NCI-H1930 (cell line): ENCODE results near the gene PLCD4.
A peak's percentile ranks its signal among the peaks of the same experiment; 100 is the strongest.

ENCODE experiments used
- DNase-seq, 2 experiments: peaks; one replicate each; lab custom pipeline; 2025; lab: John Stamatoyannopoulos, UW

The PLCD4 gene

GRCh38 chr2:218607436-218608115 is at the start of gene PLCD4:
PLCD4 (plus strand) TSS chr2:218607899; CDS start chr2:218615740, 7,841 bp downstream.
- DNase-seq = no peak

GRCh38 chr2:218557941-218558340 is 49.8 kb upstream of the PLCD4 start:
- DNase-seq = no peak

GRCh38 chr2:218558986-218559385 is 48.7 kb upstream of the PLCD4 start:
- DNase-seq = no peak

- DNase-seq = no peak
Observed at GRCh38 chr2:218564056-218564455, 43.6 kb upstream of the PLCD4 start.

GRCh38 chr2:218566296-218566695 is 41.4 kb upstream of the PLCD4 start:
- no peak for DNase-seq

GRCh38 chr2:218567797-218568189 is 39.9 kb upstream of the PLCD4 start:
- no peak for DNase-seq

GRCh38 chr2:218568190-218569037 is 39.3 kb upstream of the PLCD4 start, which contains the start of the genes CNOT9 and USP37:
CNOT9 (plus strand) TSS chr2:218568839; CDS start chr2:218568955, 116 bp downstream.
USP37 (minus strand) TSS chr2:218568351; CDS start chr2:218558653, 9,698 bp downstream.
- DNase-seq = peak; percentile 97

GRCh38 chr2:218569038-218569431 is 38.7 kb upstream of the PLCD4 start:
- DNase-seq = peak in 1 of 2 experiments; percentile 33

GRCh38 chr2:218569661-218570500 is 37.8 kb upstream of the PLCD4 start:
- DNase-seq = no peak

GRCh38 chr2:218570850-218571249 is 36.8 kb upstream of the PLCD4 start:
- no peak for DNase-seq

GRCh38 chr2:218576854-218577253 is 30.8 kb upstream of the PLCD4 start:
- DNase-seq = no peak

- DNase-seq = no peak
Observed at GRCh38 chr2:218577482-218578220, 30.0 kb upstream of the PLCD4 start.

- DNase-seq = no peak
Observed at GRCh38 chr2:218578272-218578877, 29.3 kb upstream of the PLCD4 start.

- DNase-seq = no peak
Observed at GRCh38 chr2:218582076-218582475, 25.6 kb upstream of the PLCD4 start.

GRCh38 chr2:218583983-218584850 is 23.5 kb upstream of the PLCD4 start:
- DNase-seq = no peak

GRCh38 chr2:218585541-218585940 is 22.2 kb upstream of the PLCD4 start:
- DNase-seq = no peak

GRCh38 chr2:218605432-218605831 is 2.3 kb upstream of the PLCD4 start:
- no peak for DNase-seq

- DNase-seq = no peak
Observed at GRCh38 chr2:218615868-218616315, 8.2 kb downstream of the PLCD4 start.

GRCh38 chr2:218618102-218618860 is 10.6 kb downstream of the PLCD4 start:
- DNase-seq = no peak
